ENCODE results near the gene DIO2. TPM values are rescaled to one million over a fixed set of nuclear protein-coding genes. Genes with fewer than 3 reads are reported as not detected.

DIO2 gene
- total RNA-seq, 1 donor from 2014 or later = 0.56 TPM

DNA sequence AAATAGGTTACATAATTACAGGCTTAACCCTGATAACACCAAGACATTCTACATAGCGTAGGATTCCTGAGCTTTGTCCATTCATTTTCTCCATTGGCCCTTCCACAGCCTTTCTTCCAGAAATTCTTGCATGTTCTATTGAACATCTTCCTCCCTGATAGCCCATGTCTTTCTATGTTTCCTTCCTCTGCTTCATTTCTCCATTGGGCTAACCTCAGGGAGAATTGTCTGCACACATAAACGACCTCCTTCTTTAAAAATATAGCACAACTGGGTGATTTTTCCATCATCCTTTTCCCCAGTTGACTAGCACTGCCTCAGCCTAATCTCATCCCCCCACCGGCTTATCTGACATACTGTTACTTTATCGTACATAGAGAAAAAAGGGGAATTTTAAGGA lies 11.2 kb downstream of the DIO2 start:
- no peaks in the 10 kb centered on the region for H3K27me3 Mint-ChIP-seq (ENCODE audit: low read depth)
- no peak overlapping the region for H3K27ac Mint-ChIP-seq
- H3K9me3 Mint-ChIP-seq = no peaks in the 10 kb centered on the region
- no peaks in the 10 kb centered on the region for H3K4me1 Mint-ChIP-seq
- TF ChIP-seq, protein P1, sequence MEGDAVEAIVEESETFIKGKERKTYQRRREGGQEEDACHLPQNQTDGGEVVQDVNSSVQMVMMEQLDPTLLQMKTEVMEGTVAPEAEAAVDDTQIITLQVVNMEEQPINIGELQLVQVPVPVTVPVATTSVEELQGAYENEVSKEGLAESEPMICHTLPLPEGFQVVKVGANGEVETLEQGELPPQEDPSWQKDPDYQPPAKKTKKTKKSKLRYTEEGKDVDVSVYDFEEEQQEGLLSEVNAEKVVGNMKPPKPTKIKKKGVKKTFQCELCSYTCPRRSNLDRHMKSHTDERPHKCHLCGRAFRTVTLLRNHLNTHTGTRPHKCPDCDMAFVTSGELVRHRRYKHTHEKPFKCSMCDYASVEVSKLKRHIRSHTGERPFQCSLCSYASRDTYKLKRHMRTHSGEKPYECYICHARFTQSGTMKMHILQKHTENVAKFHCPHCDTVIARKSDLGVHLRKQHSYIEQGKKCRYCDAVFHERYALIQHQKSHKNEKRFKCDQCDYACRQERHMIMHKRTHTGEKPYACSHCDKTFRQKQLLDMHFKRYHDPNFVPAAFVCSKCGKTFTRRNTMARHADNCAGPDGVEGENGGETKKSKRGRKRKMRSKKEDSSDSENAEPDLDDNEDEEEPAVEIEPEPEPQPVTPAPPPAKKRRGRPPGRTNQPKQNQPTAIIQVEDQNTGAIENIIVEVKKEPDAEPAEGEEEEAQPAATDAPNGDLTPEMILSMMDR (IDR thresholded peaks at IDR 0.05; ENCODE audit: unreplicated experiment) = no peak
- H3K4me3 Mint-ChIP-seq = no peak overlapping the region
- no peak for DNase-seq (ENCODE audit: low spot score in 2 of 2, unreplicated experiment in 2 of 2)
- no peaks in the 10 kb centered on the region for H3K36me3 Mint-ChIP-seq

DNA sequence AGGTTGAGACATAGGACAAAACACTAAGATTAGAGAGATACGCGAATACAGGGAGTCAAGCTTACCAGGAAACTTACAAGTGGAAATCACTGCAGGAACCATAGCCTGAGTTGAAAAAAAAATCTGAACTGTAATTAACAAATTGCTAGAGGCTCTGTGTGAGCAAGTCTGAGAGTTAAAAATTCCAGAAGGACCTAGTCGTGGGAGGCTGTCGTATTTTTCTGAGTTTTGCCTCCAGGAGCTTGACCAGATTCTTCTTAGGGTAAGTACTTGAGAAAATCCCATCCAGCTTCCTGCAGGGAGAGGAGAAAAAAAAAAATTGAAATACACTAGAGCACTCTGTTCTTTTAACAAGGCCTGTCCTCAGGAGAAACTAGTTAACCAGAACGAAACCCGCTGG lies 22.7 kb downstream of the DIO2 start:
- no peaks in the 10 kb centered on the region for H3K36me3 Mint-ChIP-seq
- no peaks in the 10 kb centered on the region for H3K4me1 Mint-ChIP-seq
- no peaks in the 10 kb centered on the region for H3K27me3 Mint-ChIP-seq (ENCODE audit: low read depth)
- DNase-seq (ENCODE audit: low spot score in 2 of 2, unreplicated experiment in 2 of 2) = no peak
- H3K9me3 Mint-ChIP-seq = no peaks in the 10 kb centered on the region
- H3K4me3 Mint-ChIP-seq = no peak overlapping the region
- TF ChIP-seq, protein P1 (IDR thresholded peaks at IDR 0.05; ENCODE audit: unreplicated experiment) = no peak
- no peak overlapping the region for H3K27ac Mint-ChIP-seq

DNA sequence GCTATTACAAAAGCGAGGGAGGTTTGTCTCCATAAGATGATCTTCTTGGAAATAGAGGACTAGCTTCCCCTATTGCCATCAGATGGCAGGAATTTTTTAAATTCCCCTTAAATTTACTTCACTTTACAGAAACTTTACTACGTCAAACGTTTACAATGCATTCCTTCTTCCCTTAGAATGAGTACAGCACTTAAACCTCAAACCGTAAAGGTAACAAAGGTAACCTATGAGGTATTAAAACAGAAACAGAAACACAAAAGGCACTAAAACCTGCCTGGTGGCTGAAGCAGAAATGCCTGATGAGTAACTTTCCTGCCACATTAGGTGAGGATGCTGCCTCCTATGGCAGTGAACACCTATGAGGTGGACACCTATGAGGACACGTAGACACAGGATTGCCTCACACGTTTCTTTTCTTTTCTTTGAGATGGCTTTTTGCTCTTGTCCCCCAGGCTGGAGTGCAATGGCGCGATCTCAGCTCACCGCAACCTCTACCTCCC lies 25.0 kb downstream of the DIO2 start:
- H3K4me1 Mint-ChIP-seq = no peaks in the 10 kb centered on the region
- no peaks in the 10 kb centered on the region for H3K36me3 Mint-ChIP-seq
- H3K27me3 Mint-ChIP-seq (ENCODE audit: low read depth) = no peaks in the 10 kb centered on the region
- H3K9me3 Mint-ChIP-seq = peaks cover 4% of the 10 kb centered on the region
- H3K27ac Mint-ChIP-seq = no peak overlapping the region
- TF ChIP-seq, protein P1 (IDR thresholded peaks at IDR 0.05; ENCODE audit: unreplicated experiment) = no peak
- DNase-seq (ENCODE audit: low spot score in 2 of 2, unreplicated experiment in 2 of 2) = no peak
- no peak overlapping the region for H3K4me3 Mint-ChIP-seq

- no peaks in the 10 kb centered on the region for H3K36me3 Mint-ChIP-seq
- H3K27me3 Mint-ChIP-seq (ENCODE audit: low read depth) = no peaks in the 10 kb centered on the region
- TF ChIP-seq, protein P1 (IDR thresholded peaks at IDR 0.05; ENCODE audit: unreplicated experiment) = no peak
- H3K4me3 Mint-ChIP-seq = no peak overlapping the region
- peaks cover 4% of the 10 kb centered on the region for H3K9me3 Mint-ChIP-seq
- DNase-seq (ENCODE audit: low spot score in 2 of 2, unreplicated experiment in 2 of 2) = no peak
- H3K4me1 Mint-ChIP-seq = no peaks in the 10 kb centered on the region
- H3K27ac Mint-ChIP-seq = no peak overlapping the region
These were observed 34.4 kb downstream of the DIO2 start for GRCh38 chr14:80176893-80177292.

- no peak overlapping the region for H3K4me3 Mint-ChIP-seq
- H3K9me3 Mint-ChIP-seq = no peaks in the 10 kb centered on the region
- DNase-seq (ENCODE audit: low spot score in 2 of 2, unreplicated experiment in 2 of 2) = no peak
- H3K27me3 Mint-ChIP-seq (ENCODE audit: low read depth) = no peaks in the 10 kb centered on the region
- no peak overlapping the region for H3K27ac Mint-ChIP-seq
- TF ChIP-seq, protein P1 (IDR thresholded peaks at IDR 0.05; ENCODE audit: unreplicated experiment) = no peak
- H3K4me1 Mint-ChIP-seq = no peaks in the 10 kb centered on the region
- no peaks in the 10 kb centered on the region for H3K36me3 Mint-ChIP-seq
These were observed 38.8 kb downstream of the DIO2 start for GRCh38 chr14:80172375-80173051.
